PC-3 (cell line): ENCODE measurements around the gene HTT-AS. TPM values are rescaled to one million over a fixed set of nuclear protein-coding genes. Genes with fewer than 3 reads are reported as not detected.

ENCODE experiments used
- ATAC-seq: fragments of 200-7000 bp; cut with Tn5 transposase; 2 replicates; pipeline ENCODE4 v1.9.1; 2020; ENCODE audit warnings: mild to moderate bottlenecking, moderate library complexity
- BruUV-seq: library from RNA; stranded (reverse); fragments of 400-500 nt; replicated peaks from 2 replicates; lab custom pipeline; 2021; lab: Mats Ljungman, UMichigan
- CTCF ChIA-PET: fragments of 300-600 bp; sonication (Branson Sonifier 250); formaldehyde crosslinking; loops from one replicate; lab custom pipeline; 2022; ENCODE audit warnings: antibody characterized with exemption; lab: Charles Lee
- POLR2A ChIA-PET: fragments of 300-600 bp; sonication (Branson Sonifier 250); formaldehyde crosslinking; loops from one replicate; lab custom pipeline; 2022; ENCODE audit warnings: antibody characterized with exemption; ENCODE audit not compliant: unreplicated experiment; lab: Charles Lee
- DNase-seq: peaks from one replicate; pipeline ENCODE4 v3.0.0-alpha.2; 2015
- H2AFZ ChIP-seq: fragments of 300-600 bp; sonication (generic); 2 replicates; pipeline ENCODE4 v1.6.0; 2016; ENCODE audit warnings: antibody characterized with exemption, low read length
- H3F3A ChIP-seq: fragments of 300-600 bp; sonication (generic); one replicate; pipeline ENCODE4 v1.6.0; 2017; ENCODE audit warnings: antibody characterized with exemption, low read length, control low read depth, mild to moderate bottlenecking; ENCODE audit not compliant: unreplicated experiment
- H3K27ac ChIP-seq: fragments of 300-600 bp; sonication (generic); 2 replicates; pipeline ENCODE4 v1.5.1; 2016; ENCODE audit warnings: mild to moderate bottlenecking, low read length
- H3K27me3 ChIP-seq: fragments of 300-600 bp; sonication (generic); 2 replicates; pipeline ENCODE4 v1.6.1; 2016; ENCODE audit warnings: low read length, mixed read lengths
- H3K36me3 ChIP-seq: fragments of 300-600 bp; sonication (generic); 2 replicates; pipeline ENCODE4 v1.6.1; 2016; ENCODE audit warnings: low read depth, mixed run types, low read length, mixed read lengths
- H3K4me1 ChIP-seq: fragments of 300-600 bp; sonication (generic); 2 replicates; pipeline ENCODE4 v1.5.1; 2016; ENCODE audit warnings: low read length; ENCODE audit not compliant: insufficient read depth
- H3K4me2 ChIP-seq: fragments of 300-600 bp; sonication (generic); 2 replicates; pipeline ENCODE4 v1.6.0; 2016; ENCODE audit warnings: low read length
- H3K4me3 ChIP-seq: fragments of 300-600 bp; sonication (generic); 2 replicates; pipeline ENCODE4 v1.5.1; 2016; ENCODE audit warnings: mild to moderate bottlenecking, low read length, mixed read lengths
- H3K79me2 ChIP-seq: fragments of 300-600 bp; sonication (generic); 2 replicates; pipeline ENCODE4 v1.6.1; 2017; ENCODE audit warnings: low read length, mixed read lengths
- H3K9ac ChIP-seq: fragments of 300-600 bp; sonication (generic); 2 replicates; pipeline ENCODE4 v1.6.0; 2016; ENCODE audit warnings: mild to moderate bottlenecking, low read length
- H3K9me2 ChIP-seq: fragments of 300-600 bp; sonication (generic); replicated peaks from 2 replicates; pipeline ENCODE4 v1.6.1; 2016; ENCODE audit warnings: mixed run types, low read length, mixed read lengths
- H3K9me3 ChIP-seq: fragments of 300-600 bp; sonication (generic); 2 replicates; pipeline ENCODE4 v1.6.1; 2016; ENCODE audit warnings: low read length, mixed read lengths
- H4K20me1 ChIP-seq: fragments of 300-600 bp; sonication (generic); 2 replicates; pipeline ENCODE4 v1.6.1; 2016; ENCODE audit warnings: low read length, mixed read lengths
- CTCF ChIP-seq: fragments of 300-600 bp; sonication (generic); conservative IDR thresholded peaks from 2 replicates; pipeline ENCODE4 v1.5.1; 2017; ENCODE audit warnings: antibody characterized with exemption, low read depth, mild to moderate bottlenecking, low read length
- EZH2 ChIP-seq: fragments of 300-600 bp; sonication (generic); IDR thresholded peaks from one replicate; pipeline ENCODE4 v1.6.1; 2017; ENCODE audit warnings: antibody characterized with exemption, mild to moderate bottlenecking, low read length; ENCODE audit not compliant: unreplicated experiment
- EZH2phosphoT487 ChIP-seq: fragments of 300-600 bp; sonication (generic); IDR thresholded peaks from 2 replicates; pipeline ENCODE4 v1.6.1; 2018; ENCODE audit warnings: mild to moderate bottlenecking, antibody characterized with exemption, low read length, borderline replicate concordance
- intact Hi-C: fragments of 100-400 bp; cut with micrococcal nuclease; formaldehyde crosslinking; loops from 2 replicates; pipeline ENCODE4 v1.9.0; 2023
- total RNA-seq: library from RNA; depleted of rRNA; stranded (reverse); fragments of >200 nt; gene quantifications from 2 replicates; pipeline ENCODE4 v1.2.3, GENCODE V29; 2014

HTT-AS gene
- total RNA-seq, 1 experiment from 2014 or later, result not detected

DNA sequence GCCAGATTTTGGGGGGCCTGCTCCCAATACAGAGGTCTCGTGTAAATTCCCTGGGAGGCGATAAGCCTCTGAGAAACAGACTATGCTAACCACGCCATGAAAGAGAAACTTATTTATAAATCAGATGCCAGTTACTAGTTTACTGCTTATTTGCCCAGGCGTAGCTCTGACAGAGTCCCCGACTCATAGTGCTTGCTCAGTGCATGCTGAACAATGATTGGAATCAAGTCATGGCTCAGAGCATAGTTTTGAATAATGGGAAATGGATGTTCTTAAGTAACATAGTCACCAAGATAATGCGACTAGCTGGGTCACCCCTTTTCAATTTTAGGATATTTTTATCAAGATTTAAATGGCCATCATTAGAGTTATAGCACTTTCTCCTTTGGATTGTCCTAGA, 40.0 kb upstream of the HTT-AS start:
- Histone ChIP-seq H3K27ac (no peak overlapping the region), H3K4me2 (no peak overlapping the region), H2AFZ (no peak overlapping the region), H3K4me1 (peaks cover 20% of the 10 kb centered on the region; the same call in 1 of the 2 replicates), H4K20me1 (no peaks in the 10 kb centered on the region), H3K27me3 (no peaks in the 10 kb centered on the region), H3K36me3 (peaks cover 13% of the 10 kb centered on the region; the same call in 1 of the 2 replicates), H3K9ac (no peak overlapping the region), H3K9me2 (no peaks in the 10 kb centered on the region), H3F3A (no peaks in the 10 kb centered on the region), H3K79me2 (no peaks in the 10 kb centered on the region), H3K9me3 (no peaks in the 10 kb centered on the region), H3K4me3 (no peak overlapping the region)
- intact Hi-C loops, result no loop called here
- DNase-seq (no peak), ATAC-seq (no peak)
- no TSS peak for BruUV-seq
- POLR2A ChIA-PET, result no interaction called here
- CTCF ChIA-PET, result interaction anchor here (0.5 kb wide), 1 partner anchor 386 kb away, joined by 11 read pairs; no protein-coding TSS in a partner anchor
- TF ChIP-seq EZH2phosphoT487, result no peak
- TF ChIP-seq CTCF, result no peak
- TF ChIP-seq EZH2, result no peak

DNA sequence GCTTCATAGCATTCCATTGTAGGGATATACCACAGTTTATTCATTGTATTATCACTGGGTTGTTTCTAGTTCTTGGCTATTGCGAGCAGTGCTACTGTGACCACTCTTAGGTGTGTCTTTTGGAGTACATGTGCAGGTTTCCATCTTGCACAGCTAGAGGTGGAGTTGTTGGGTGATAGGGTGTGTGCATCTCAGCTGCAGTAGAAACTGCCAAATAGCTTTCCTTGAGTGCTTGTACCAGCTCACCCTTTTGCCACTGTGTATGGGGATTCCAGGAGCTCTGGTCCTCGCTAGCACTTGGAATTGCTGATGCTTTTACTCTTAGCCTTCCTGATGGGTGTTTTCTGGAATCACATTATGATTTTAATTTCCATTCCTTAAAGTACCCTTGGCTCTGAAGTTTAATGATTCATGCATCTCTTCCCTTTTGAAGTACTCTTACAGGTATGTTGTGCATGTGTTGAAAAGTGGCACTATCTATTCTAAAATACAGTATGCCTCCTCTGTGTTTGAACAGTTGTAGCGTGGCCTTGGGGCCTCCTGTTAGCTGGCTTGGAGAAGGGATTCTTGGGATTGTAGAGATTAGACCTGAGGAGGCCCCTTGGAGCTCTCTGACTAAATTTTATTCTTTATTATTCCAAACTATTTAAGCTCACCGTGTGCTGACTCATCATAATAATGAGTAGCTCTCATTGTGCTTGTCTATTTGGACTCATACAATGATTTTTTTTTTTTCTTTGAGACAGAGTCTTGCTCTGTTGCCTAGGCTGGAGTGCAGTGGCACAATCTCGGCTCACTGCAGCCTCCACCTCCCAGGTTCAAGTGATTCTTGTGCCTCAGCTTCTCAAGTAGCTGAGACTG, 38.5 kb upstream of the HTT-AS start:
- Histone ChIP-seq H3K79me2 (no peaks in the 10 kb centered on the region), H3K27ac (no peak overlapping the region), H3K9ac (no peak overlapping the region), H2AFZ (no peak overlapping the region), H3K4me1 (peaks cover 20% of the 10 kb centered on the region; the same call in 1 of the 2 replicates), H3K36me3 (peaks cover 21% of the 10 kb centered on the region), H3K4me3 (no peak overlapping the region), H3K9me3 (no peaks in the 10 kb centered on the region), H3K27me3 (no peaks in the 10 kb centered on the region), H3F3A (no peaks in the 10 kb centered on the region), H3K9me2 (no peaks in the 10 kb centered on the region), H3K4me2 (no peak overlapping the region), H4K20me1 (no peaks in the 10 kb centered on the region)
- no TSS peak for BruUV-seq
- ChIA-PET CTCF (no interaction called here), POLR2A (no interaction called here)
- intact Hi-C loops, result no loop called here
- peak; percentile 17; the same call in 1 of the 2 replicates for ATAC-seq
- TF ChIP-seq EZH2phosphoT487 (no peak), EZH2 (no peak), CTCF (no peak)
- peak; percentile 18 for DNase-seq

DNA sequence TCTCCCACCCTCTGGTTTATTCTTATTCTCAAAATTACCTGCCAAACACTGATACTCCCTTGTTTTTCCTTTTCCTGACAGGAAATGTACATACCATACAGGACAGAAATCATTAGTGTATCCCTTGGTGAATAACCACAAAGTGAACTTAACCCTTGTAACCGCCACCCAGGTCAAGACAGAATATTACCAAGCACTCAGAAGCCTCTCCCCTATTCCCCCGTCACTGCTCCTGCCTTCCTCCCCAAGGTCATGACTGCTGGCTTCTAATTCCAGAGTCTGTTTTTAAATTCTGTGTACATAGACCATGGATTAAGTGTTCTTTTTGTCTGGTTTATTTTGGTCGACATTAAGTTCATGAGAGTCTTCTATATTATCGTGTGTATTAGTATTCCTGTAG, 37.9 kb upstream of the HTT-AS start:
- intact Hi-C loops, result no loop called here
- Histone ChIP-seq H2AFZ (no peak overlapping the region), H4K20me1 (no peaks in the 10 kb centered on the region), H3K4me1 (peaks cover 20% of the 10 kb centered on the region; the same call in 1 of the 2 replicates), H3K27me3 (no peaks in the 10 kb centered on the region), H3K9ac (no peak overlapping the region), H3K4me2 (no peak overlapping the region), H3K79me2 (no peaks in the 10 kb centered on the region), H3K4me3 (no peak overlapping the region), H3K9me3 (no peaks in the 10 kb centered on the region), H3F3A (no peaks in the 10 kb centered on the region), H3K36me3 (peaks cover 23% of the 10 kb centered on the region), H3K27ac (peak overlapping the region; percentile 40; the same call in 1 of the 2 replicates), H3K9me2 (no peaks in the 10 kb centered on the region)
- ATAC-seq (no peak), DNase-seq (no peak)
- no TSS peak for BruUV-seq
- TF ChIP-seq CTCF, result no peak
- no peak for TF ChIP-seq EZH2
- no peak for TF ChIP-seq EZH2phosphoT487
- ChIA-PET CTCF (no interaction called here), POLR2A (no interaction called here)
